Suppressor macrophage treated with lipopolysaccharide for 4 hours (primary cell): ENCODE data around the gene CSK.

Source experiments
- DNase-seq: peaks from one replicate; pipeline ENCODE4 v3.0.0-alpha.2; 2020

Gene CSK

DNA sequence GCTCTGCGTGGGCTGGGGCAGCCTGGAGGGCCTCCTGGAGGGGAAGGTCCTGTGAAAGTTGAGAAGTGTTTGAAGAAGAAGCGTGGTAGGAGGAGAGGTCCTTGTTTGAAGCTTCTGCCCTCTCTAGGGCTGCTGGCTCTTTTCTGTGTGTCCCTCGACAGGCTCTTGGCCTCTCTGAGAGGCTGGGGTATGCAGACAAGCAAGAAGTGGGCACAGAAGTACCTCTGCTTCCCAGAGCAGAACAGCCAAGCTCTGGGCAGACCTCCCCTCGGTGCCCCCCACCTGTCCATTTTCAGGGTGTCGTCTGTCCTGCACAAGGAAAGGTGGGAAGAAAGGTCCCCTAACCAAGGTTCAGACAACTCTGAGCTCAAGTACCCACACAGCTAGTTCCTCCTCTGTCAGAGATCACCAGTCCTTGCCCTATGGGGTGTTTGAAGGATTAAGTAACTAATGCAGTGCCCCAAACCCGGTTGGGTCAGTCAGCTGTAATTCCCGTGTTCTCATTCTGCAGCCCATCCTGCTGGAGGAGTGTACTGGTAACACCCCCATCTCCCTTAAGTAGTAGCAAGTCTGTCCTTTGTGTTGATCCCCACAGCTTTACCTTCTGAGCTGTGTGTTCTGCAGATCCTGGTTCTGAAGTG lies 6.3 kb downstream of the CSK start:
- DNase-seq: peak; percentile 48

DNA sequence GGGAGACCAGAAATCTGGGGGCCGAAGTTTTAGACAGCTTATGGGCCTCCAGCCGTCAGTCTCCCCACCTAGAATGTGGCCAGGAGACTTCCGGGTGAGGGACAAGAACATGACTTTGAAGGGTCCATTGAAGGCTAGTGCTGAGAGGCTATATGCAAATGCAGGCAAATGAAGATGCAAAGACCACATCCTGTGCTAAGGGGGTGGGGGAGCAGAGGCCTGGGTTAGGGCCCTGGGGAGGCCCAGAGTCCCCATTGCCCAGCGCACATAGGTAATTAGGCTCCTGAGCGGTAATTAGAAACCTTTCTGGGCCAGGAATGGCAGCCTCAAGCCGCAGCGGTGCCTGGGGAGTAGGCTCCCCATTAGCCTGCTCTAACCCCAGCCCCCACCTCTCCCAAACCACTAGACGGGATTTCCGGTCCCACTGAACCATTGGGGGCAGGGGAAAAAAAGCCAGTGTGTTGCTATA lies 6.8 kb downstream of the CSK start:
- DNase-seq: no peak

DNA sequence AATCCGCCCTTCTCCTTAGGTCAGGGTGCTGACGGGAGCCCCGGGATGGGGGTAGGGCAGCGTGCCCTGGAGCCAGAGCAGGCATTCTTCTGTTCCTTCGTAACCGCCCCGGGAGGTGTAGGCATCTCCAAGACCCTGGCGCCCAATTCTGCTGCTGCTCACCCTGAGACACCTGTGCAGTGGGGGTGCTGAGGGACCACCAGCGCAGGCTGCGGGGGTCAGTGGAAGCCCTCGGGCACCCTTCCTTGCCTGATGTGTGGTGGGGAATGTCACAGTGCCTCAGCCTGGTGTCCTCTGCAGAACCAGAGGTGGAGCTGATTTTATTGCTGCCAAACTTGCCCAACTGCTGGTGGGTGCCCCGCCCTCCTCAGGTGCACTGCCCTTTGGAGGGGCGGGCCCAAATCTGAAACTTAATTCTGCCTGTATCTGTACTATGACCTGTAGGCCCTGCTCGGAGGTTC lies 7.3 kb downstream of the CSK start:
- no peak for DNase-seq

DNA sequence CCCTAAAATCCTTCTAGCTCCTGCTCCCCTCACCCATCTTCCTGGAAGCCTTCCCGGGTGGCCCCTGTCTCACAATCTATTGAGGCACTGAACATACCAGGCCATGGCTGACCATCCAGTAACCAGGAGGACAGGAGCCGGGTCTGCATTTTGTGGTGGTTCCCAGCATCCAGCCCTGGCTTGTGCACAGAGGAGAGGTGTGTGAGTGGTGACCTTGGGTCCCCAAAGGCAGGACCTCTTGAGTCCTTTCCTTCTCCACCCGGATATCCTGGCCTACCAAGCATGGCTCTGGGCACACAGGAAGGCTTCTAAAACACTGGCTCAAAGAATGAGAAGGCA lies 7.8 kb downstream of the CSK start:
- no peak for DNase-seq

DNA sequence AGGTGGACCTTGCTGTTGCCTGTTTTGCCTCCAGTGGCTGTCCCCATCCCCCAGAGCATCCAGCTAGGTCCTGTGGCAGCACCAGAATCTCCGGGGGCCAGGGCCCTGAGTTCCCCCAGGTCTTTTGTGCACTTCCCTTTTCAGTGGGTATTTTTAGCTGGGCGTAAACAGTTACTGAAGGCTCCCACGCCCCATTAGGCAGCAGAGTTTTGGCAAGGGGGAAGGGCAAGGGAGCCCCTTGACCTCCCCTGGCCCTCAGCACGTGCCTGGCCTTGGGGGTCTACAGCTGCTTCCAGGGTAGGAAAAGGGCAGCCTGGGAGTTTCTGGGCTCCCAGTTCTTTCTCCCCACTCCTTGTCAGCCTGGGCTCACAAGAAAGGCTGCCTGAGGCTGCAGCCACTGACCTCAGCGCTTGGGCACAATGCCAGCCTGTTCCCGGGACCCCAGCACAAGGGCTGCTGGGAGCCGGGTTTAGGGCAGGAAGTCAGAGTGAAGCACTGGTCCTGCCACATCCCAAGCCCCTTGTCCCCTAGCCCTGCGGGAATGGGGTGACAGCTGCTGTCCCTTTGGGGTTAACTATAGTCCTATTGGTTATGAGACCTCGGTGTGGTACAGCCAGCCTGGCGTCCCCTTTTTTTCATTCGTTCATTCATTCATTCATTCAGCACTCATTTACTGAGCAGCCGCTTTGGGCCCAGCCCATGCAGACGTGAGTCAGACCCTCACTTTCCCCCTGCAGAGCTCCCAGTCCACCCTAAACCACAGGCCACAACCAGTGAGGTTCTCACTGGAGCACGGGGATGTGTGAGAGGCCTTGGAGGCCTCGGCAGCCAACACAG lies 8.4 kb downstream of the CSK start:
- peak; percentile 73 for DNase-seq

DNA sequence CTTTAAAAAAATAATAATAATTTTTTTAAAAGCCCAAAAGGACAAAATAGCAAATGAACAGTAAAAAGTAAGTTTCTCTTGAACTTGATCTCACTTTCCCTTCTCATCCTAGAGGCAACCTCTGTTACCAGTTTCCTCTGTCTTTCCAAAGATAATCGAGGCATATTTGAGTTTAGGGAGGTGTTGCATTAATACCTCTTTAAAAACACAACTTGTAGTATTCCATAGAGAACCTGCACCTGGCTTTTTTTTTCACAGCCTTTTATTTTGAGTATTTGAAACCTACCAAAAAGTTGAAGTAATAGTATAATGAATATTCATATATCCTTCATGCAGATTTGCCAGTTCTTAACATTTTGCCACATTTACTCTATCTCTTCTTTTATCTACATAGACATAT lies 9.1 kb downstream of the CSK start:
- no peak for DNase-seq

DNA sequence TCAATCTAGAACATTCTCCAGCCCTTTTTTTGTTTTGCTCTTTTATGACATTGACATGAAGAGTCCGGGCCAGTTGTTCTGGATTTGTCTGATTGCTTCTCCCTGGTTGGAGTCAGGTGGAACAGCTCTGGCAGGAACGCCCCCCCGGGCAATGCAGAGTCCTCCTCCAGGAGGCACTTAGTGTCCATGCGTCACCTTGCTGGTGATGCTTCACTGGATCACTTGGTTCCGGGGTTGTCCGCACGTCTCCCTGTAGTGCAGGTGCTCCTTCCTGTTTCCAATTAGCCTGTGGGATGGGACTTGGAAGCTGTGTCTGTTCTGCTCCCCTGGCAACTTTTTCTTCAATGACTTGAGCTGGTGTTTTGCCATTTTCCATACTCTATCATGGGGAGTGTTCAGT lies 9.8 kb downstream of the CSK start:
- DNase-seq: no peak

DNA sequence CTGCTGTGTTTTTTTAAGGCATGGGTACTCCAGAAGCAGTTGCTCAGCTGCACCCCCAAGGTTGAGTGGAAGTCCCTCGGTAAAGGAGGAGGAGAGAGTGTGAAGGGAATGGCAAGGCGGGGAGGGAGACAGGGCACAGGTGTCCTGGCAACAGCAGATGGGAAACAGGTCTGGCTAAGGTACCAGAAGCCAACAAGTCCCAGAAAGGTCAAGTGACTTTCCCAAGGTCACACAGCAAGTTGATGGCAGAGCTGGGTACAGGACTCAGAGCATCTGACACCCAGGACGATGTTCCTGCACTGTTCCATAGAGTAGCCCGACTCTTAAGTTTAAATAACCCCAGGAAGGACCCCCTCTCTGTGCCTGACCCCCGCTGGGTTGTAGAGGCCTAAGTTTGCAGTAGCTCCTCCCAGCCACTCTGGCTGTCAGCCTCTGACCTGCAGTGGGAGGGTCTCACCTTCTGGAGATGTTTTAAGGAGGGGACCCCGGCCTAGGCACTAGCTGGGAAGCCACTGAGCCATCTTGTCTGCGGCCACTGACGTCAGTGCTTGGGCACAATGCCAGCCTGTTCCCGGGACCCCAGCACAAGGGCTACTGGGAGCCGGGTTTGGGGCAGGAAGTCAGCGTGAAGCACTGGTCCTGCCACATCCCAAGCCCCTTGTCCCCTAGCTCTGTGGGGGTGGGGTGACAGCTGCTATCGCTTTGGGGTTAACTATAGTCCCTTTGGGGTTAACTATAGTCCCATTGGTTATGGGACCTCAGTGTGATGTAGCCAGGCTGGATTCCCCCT lies 10.5 kb downstream of the CSK start:
- peak; percentile 21 for DNase-seq

DNA sequence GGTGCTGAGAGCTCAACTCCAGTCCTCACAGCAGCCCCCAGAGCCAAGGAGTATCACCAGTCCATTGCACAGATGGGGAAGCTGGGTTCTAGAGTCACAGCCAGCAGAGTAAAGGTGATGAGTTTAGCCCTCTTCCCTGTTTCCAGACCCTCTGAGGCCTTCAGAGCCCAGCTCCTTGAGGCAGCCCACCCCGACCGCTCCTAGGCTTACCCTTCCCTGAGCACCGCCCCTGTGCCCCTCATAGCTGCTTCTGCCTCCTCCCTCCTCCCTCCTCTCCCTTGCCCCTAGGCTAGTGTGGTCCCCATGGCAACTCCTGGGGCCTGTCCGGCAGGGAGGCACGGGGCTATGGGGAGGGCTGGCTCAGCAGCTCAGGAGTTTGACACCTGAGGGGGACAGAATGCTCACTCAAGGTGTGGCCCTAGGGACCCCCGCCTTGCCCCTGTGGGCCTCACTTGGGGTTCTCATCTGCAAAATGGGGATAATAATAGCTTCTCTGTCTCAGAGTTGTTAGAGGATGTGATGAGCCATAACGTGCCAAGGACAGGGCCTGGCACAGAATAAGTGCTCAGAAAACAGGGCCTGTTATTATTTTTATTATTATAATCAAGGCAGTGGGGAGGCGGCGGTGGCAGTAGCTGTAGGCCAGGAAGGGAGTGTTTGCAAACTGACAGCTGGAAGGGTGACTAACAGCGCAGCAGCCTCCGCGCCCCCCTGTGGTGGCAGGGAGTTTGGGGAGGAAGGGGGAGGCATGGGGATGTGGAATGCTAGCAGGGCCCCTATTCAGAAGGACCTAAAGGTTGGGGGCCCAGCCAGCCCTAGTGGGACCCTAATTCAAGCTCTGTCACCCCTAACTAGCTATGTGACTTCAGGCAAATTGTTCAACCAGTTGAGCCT lies 11.5 kb downstream of the CSK start:
- DNase-seq: peak; percentile 67

DNA sequence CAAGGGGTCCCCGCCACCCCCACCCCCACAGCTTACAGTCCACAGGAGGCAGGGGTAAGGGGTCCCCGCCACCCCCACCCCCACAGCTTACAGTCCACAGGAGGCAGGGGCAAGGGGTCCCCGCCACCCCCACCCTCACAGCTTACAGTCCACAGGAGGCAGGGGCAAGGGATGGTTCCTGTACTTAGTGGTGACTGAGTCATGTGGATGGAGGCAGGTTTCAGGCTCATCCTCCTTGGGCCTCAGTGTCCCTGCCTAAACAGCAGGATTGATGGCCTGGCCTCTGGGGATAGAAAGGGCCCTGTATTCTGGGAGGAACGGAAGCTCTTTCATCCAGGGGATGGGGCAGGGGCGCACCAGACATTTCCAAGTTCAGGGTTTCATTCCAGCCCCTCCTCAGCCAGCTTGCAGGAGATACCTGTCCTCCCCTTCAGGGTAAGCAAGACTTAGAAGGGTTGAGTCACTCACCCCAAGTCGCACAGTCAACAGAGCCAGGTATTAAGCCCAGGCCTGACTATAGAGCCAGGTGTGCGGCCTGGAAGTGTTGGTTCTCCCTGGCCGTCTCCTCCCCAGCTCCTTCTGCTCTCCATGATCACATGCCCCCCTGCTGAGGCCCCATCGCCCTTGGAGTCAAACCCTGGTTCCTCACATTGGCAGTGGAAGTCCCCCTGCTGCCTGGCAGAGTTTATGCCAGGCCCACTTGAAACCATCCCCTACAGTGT lies 12.5 kb downstream of the CSK start:
- DNase-seq: no peak

DNA sequence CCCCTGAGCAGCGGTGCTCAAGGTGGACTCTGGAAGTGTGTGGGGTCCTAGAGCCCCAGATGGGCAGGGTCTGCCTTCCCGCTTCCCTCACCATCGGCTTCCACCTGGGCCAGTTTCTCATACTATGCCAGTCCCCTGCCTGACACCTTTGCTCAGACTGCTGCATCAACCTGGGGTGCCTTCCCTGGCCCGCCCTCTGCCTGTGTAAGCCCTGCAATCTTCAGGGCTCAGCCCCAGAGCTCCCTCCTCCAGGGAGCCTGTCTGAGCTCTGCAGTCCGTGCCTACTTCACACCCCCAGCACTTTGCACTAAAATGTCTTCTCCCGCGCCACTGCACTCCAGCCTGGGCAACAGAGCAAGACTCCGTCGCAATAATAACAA lies 13.1 kb downstream of the CSK start:
- no peak for DNase-seq

DNA sequence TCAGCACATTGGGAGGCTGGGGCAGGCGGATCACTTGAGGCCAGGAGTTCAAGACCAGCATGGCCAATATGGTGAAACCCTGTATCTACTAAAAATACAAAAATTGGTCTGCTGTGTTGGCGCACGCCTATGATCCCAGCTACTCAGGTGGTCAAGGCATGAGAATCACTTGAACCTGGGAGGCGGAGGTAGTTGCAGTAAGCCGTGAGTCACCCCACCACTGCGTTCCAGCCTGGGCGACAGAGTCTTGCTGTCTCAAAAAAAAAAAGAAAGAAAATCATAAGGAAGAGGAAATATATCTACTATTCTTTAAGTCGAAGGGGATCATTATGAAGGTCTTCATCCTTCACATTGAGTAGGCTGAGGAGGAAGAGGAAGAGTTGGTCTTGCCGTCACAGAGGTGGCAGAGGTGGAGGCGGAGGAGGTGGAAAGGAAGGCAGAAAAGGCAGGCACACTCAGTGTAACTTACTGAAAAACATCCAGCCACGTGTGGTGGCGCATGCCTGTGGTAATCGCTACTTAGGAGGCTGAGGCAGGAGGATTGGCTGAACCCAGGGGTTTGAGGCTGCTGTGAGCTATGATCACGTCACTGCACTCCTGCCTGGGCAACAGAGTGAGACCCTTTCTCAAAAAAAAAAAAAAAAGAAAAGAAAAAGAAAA lies 14.2 kb downstream of the CSK start:
- DNase-seq: no peak

DNA sequence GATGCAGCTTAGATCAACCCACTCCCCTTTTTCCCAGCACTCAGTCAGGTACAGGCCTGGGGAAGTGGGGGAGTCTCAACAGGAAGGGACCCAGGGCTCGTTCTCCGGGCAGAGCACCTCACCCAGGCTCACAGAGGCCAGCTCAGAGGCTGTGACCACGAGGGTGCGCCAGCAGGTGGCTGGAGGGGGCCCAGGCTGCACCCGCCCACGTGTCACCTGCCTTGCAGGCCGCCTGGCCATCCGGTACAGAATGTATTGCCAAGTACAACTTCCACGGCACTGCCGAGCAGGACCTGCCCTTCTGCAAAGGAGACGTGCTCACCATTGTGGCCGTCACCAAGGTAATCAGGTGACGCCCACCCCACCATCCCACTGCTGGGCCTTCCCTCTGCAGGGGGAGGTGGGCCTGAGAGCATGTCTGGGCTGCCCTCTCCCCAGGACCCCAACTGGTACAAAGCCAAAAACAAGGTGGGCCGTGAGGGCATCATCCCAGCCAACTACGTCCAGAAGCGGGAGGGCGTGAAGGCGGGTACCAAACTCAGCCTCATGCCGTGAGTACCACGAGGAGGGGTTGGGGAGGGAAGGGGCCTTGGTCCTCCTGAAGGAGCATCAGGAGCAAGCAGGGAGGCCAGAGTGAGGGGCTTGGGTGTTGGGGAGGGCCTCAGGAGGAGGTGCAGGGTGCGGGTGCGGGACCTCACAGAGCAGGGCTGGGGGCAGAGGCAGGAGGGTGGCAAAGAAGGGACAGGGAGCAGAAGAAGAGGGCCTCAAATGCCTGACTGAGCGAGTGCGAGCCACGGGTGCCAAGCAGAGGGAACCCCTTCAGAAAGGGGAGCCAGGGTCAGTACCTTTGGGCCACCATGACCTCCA lies 16.7 kb downstream of the CSK start:
- DNase-seq: no peak

DNA sequence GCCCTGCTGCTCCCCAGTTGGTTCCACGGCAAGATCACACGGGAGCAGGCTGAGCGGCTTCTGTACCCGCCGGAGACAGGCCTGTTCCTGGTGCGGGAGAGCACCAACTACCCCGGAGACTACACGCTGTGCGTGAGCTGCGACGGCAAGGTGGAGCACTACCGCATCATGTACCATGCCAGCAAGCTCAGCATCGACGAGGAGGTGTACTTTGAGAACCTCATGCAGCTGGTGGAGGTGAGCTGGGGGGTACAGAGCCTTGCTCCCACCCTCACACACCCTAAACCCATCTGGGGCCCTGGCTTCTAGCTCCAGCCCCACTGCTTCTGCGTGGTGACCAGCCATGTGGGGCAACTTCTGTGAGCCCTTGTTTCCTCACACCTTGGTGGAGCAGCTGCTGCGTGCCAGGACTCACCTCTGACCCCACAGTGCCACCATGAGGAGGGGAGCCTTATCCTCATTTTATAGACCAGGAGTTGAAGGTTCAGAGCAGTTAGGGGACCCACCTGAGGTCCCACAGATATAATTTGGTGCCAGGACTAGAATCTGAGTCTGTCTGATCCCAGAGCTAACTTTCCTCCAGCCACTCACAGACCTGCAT lies 17.5 kb downstream of the CSK start:
- no peak for DNase-seq

DNA sequence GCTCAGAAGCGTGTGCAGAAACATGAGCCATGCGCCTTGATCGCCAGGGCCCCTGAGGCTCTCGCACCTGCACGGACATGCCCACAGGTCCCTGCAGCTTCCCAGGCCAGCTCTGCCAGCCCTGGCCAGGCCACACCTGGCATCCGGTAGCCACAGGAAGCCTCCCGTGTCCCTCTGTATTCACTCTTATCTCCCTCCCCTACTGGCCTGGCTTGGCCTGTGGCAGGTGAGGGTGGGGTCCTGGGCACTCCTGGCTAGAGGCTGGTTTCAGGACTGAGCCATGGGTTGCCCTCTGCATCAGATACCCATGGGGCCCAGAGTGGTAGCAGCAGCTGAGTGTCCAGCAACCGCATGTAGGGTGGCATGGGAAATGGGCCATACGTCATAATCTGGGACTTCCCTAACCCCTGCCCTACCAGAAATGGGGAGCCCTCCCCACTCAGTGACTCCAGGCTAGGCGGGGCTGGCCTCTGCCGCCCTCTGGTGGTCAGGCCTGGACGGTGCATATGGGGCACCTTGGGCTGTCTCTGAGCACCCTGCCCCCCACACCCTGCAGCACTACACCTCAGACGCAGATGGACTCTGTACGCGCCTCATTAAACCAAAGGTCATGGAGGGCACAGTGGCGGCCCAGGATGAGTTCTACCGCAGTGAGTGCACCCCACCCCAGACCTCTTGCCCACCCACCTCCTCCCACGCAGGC lies 18.1 kb downstream of the CSK start:
- DNase-seq: peak; percentile 96

DNA sequence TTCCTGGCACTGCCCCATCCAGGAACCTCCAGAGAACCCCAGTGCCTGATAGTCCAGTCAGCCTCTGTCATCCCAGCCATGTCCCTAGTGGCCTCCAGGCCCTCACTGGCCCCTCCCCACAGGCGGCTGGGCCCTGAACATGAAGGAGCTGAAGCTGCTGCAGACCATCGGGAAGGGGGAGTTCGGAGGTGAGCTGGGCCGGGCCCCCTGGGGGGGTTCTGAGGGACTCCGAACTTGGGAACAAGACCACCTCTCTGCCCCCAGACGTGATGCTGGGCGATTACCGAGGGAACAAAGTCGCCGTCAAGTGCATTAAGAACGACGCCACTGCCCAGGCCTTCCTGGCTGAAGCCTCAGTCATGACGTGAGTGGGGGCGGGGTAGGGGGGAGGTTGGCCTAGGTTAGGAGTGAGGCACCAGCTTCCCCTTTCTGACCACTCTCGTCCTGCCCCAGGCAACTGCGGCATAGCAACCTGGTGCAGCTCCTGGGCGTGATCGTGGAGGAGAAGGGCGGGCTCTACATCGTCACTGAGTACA lies 18.7 kb downstream of the CSK start:
- DNase-seq: peak; percentile 40

DNA sequence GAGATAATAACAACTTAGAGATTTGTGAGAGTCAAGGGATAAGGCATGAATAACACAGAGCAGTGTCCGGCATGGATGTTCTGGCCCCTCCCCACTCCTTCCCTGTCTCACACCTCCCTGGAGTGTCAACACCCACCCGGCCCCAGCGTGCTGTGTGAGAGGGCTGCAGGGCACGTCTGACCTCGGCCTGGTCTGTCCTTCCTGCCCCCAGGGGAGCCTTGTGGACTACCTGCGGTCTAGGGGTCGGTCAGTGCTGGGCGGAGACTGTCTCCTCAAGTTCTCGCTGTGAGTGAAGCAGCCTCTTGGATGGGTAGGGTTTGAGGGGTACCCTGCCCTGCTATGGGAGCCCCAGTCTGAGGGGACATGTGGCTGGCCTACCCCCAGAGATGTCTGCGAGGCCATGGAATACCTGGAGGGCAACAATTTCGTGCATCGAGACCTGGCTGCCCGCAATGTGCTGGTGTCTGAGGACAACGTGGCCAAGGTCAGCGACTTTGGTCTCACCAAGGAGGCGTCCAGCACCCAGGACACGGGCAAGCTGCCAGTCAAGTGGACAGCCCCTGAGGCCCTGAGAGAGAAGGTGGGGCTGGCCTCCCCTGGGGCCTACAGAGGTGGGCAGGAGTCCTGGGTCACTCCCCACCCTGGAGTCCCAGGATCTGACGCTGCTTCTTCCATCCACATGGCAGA lies 19.6 kb downstream of the CSK start:
- no peak for DNase-seq

DNA sequence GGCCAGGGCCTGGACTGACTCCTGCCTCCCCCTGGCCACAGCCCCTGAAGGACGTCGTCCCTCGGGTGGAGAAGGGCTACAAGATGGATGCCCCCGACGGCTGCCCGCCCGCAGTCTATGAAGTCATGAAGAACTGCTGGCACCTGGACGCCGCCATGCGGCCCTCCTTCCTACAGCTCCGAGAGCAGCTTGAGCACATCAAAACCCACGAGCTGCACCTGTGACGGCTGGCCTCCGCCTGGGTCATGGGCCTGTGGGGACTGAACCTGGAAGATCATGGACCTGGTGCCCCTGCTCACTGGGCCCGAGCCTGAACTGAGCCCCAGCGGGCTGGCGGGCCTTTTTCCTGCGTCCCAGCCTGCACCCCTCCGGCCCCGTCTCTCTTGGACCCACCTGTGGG lies 20.4 kb downstream of the CSK start:
- DNase-seq: no peak
